ENCODE measurements around the gene FHAD1.

FHAD1 gene

GRCh38 chr1:15244813-15245212, 2.2 kb upstream of the FHAD1 start:
- no peak overlapping the region for H3K4me3 ChIP-seq (ENCODE audit: low read depth, low read length)
- in situ Hi-C loops (cut with HindIII; ENCODE audit: low sequenced_read_pairs): no loop called here
- no peak for DNase-seq (ENCODE audit: low read depth)
- TF ChIP-seq CTCF (IDR thresholded peaks at IDR 0.05; ENCODE audit: low read depth, low read length, missing control alignments): no peak

GRCh38 chr1:15245593-15246360, 1.2 kb upstream of the FHAD1 start:
- in situ Hi-C loops (cut with HindIII; ENCODE audit: low sequenced_read_pairs): no loop called here
- no peak for DNase-seq (ENCODE audit: low read depth)
- TF ChIP-seq CTCF (IDR thresholded peaks at IDR 0.05; ENCODE audit: low read depth, low read length, missing control alignments): no peak
- no peak overlapping the region for H3K4me3 ChIP-seq (ENCODE audit: low read depth, low read length)

GRCh38 chr1:15248216-15248615, 1.2 kb downstream of the FHAD1 start:
- TF ChIP-seq CTCF (IDR thresholded peaks at IDR 0.05; ENCODE audit: low read depth, low read length, missing control alignments): no peak
- in situ Hi-C loops (cut with HindIII; ENCODE audit: low sequenced_read_pairs): no loop called here
- no peak overlapping the region for H3K4me3 ChIP-seq (ENCODE audit: low read depth, low read length)
- no peak for DNase-seq (ENCODE audit: low read depth)

GRCh38 chr1:15249081-15249480, 2.1 kb downstream of the FHAD1 start:
- H3K4me3 ChIP-seq (ENCODE audit: low read depth, low read length): no peak overlapping the region
- in situ Hi-C loops (cut with HindIII; ENCODE audit: low sequenced_read_pairs): no loop called here
- no peak for DNase-seq (ENCODE audit: low read depth)
- no peak for TF ChIP-seq CTCF (IDR thresholded peaks at IDR 0.05; ENCODE audit: low read depth, low read length, missing control alignments)

- TF ChIP-seq CTCF (IDR thresholded peaks at IDR 0.05; ENCODE audit: low read depth, low read length, missing control alignments): no peak
- DNase-seq (ENCODE audit: low read depth): no peak
- H3K4me3 ChIP-seq (ENCODE audit: low read depth, low read length): no peak overlapping the region
- in situ Hi-C loops (cut with HindIII; ENCODE audit: low sequenced_read_pairs): loop anchor here (5.0 kb wide), 1 partner anchor 160 kb away; no protein-coding TSS in a partner anchor
These were observed 5.1 kb downstream of the FHAD1 start for GRCh38 chr1:15251857-15252835.

GRCh38 chr1:15254559-15254958, 7.5 kb downstream of the FHAD1 start:
- no peak overlapping the region for H3K4me3 ChIP-seq (ENCODE audit: low read depth, low read length)
- no peak for DNase-seq (ENCODE audit: low read depth)
- TF ChIP-seq CTCF (IDR thresholded peaks at IDR 0.05; ENCODE audit: low read depth, low read length, missing control alignments): no peak
- in situ Hi-C loops (cut with HindIII; ENCODE audit: low sequenced_read_pairs): loop anchor here (5.0 kb wide), 1 partner anchor 158 kb away; no protein-coding TSS in a partner anchor
